HCT116 (cell line): ENCODE results near the gene KCNC4. TPM values are rescaled to one million over a fixed set of nuclear protein-coding genes. Genes with fewer than 3 reads are reported as not detected.

Source experiments
- ATAC-seq: fragments of 200-7000 bp; cut with Tn5 transposase; 2 replicates; pipeline ENCODE4 v1.9.1; 2020; ENCODE audit warnings: mild to moderate bottlenecking, moderate library complexity
- BruUV-seq: library from RNA; stranded (reverse); fragments of 400-500 nt; replicated peaks from 2 replicates; lab custom pipeline; 2021; lab: Mats Ljungman, UMichigan
- CTCF ChIA-PET: fragments of 300-600 bp; sonication (Branson Sonifier 250); formaldehyde crosslinking; loops from one replicate; lab custom pipeline; 2021; ENCODE audit warnings: antibody characterized with exemption; lab: Charles Lee
- POLR2A ChIA-PET: fragments of 300-600, 350-600 bp; sonication (Branson Sonifier 250); formaldehyde crosslinking; loops from one replicate; lab custom pipeline; 2021; ENCODE audit warnings: antibody characterized with exemption; lab: Charles Lee
- RAD21 ChIA-PET, 2 experiments: fragments of 300-600 bp; sonication (Branson Sonifier 250); formaldehyde crosslinking; loops; one replicate each; lab custom pipeline; 2023; ENCODE audit warnings: low total read pairs in 2 of 2; ENCODE audit not compliant: uncharacterized antibody in 2 of 2, unreplicated experiment in 2 of 2, low non-redundant PET in 1 of 2; lab: Charles Lee
- DNase-seq: peaks from one replicate; pipeline ENCODE4 v3.0.0-alpha.2; 2010; ENCODE audit warnings: low read depth, low spot score
- H2AFZ ChIP-seq: fragments of 200-600 bp; shearing (Covaris generic), sonication (generic); 2 replicates; pipeline ENCODE4 v1.6.1; 2017; ENCODE audit warnings: low read depth, mixed run types, mixed read lengths, antibody characterized with exemption, low read length; ENCODE audit not compliant: poor library complexity, severe bottlenecking
- H3K27ac ChIP-seq: 2 replicates; pipeline ENCODE4 v1.5.1; 2012; ENCODE audit warnings: low read depth, low read length
- H3K27me3 ChIP-seq: fragments of 200-600 bp; sonication (generic); 2 replicates; pipeline ENCODE4 v1.6.1; 2016; ENCODE audit warnings: mixed run types, low read length, mixed read lengths; ENCODE audit not compliant: insufficient read depth
- H3K36me3 ChIP-seq, 2 experiments: fragments of 200-500 bp in 1 of 2; fragments of 200-600 bp in 1 of 2; sonication (Bioruptor generic) in 1 of 2; sonication (generic) in 1 of 2; 2 replicates each; pipeline versions ENCODE4 v1.5.1 to v1.6.1; 2014 to 2016; ENCODE audit warnings: low read length in 2 of 2, inconsistent platforms in 1 of 2, mixed read lengths in 1 of 2, mixed run types in 1 of 2; ENCODE audit not compliant: insufficient read depth in 2 of 2, control insufficient read depth in 1 of 2
- H3K4me1 ChIP-seq, 2 experiments: fragments of 200-600 bp in 1 of 2; sonication (generic) in 1 of 2; 2 replicates each; pipeline versions ENCODE4 v1.5.1 to v1.6.1; 2012 to 2017; ENCODE audit warnings: low read length in 2 of 2, inconsistent platforms in 1 of 2, mild to moderate bottlenecking in 1 of 2, mixed read lengths in 1 of 2, mixed run types in 1 of 2, moderate library complexity in 1 of 2; ENCODE audit not compliant: insufficient read depth in 2 of 2, control insufficient read depth in 1 of 2
- H3K4me2 ChIP-seq: fragments of 200-600 bp; sonication (generic); 2 replicates; pipeline ENCODE4 v1.6.1; 2017; ENCODE audit warnings: mixed run types, low read length, mixed read lengths
- H3K4me3 ChIP-seq, 2 experiments: fragments of 200-600 bp in 1 of 2; sonication (generic) in 1 of 2; replicated peaks in 1 of 2; 2 replicates each; pipeline ENCODE4 v1.5.1; 2011 to 2016; ENCODE audit warnings: low read length in 2 of 2, control low read depth in 1 of 2, low read depth in 1 of 2, mild to moderate bottlenecking in 1 of 2, mixed read lengths in 1 of 2, mixed run types in 1 of 2
- H3K79me2 ChIP-seq: fragments of 200-600 bp; sonication (generic); 2 replicates; pipeline ENCODE4 v1.6.1; 2017; ENCODE audit warnings: mild to moderate bottlenecking, mixed run types, low read length, moderate library complexity, mixed read lengths; ENCODE audit not compliant: insufficient read depth
- H3K9ac ChIP-seq: fragments of 200-600 bp; sonication (generic); 2 replicates; pipeline ENCODE4 v1.6.1; 2016; ENCODE audit warnings: low read length, mixed read lengths
- H3K9me2 ChIP-seq: fragments of 200-600 bp; sonication (generic), shearing (Covaris generic); 2 replicates; pipeline ENCODE4 v1.6.1; 2017; ENCODE audit warnings: mixed run types, mild to moderate bottlenecking, moderate library complexity; ENCODE audit not compliant: insufficient read depth
- H3K9me3 ChIP-seq, 2 experiments: fragments of 200-500 bp in 1 of 2; fragments of 200-600 bp in 1 of 2; sonication (Bioruptor generic) in 1 of 2; sonication (generic) in 1 of 2; 2 replicates each; pipeline ENCODE4 v1.6.1; 2014 to 2017; ENCODE audit warnings: low read length in 2 of 2, mixed read lengths in 2 of 2, inconsistent platforms in 1 of 2, low read depth in 1 of 2, mild to moderate bottlenecking in 1 of 2, mixed run types in 1 of 2, moderate library complexity in 1 of 2; ENCODE audit not compliant: control insufficient read depth in 1 of 2, insufficient read depth in 1 of 2
- H4K20me1 ChIP-seq: fragments of 200-600 bp; sonication (generic), shearing (Covaris generic); 2 replicates; pipeline ENCODE4 v1.6.1; 2017; ENCODE audit warnings: mixed run types, mild to moderate bottlenecking, moderate library complexity; ENCODE audit not compliant: insufficient read depth
- CBX3 ChIP-seq: IDR thresholded peaks from 2 replicates; pipeline ENCODE4 v1.6.1; 2012; ENCODE audit warnings: low read depth
- CEBPB ChIP-seq: IDR thresholded peaks from 2 replicates; pipeline ENCODE4 v1.6.1; 2012; ENCODE audit warnings: low read depth
- EGR1 ChIP-seq: IDR thresholded peaks from 2 replicates; pipeline ENCODE4 v1.6.1; 2012; ENCODE audit warnings: low read depth
- ELF1 ChIP-seq: IDR thresholded peaks from 2 replicates; pipeline ENCODE4 v1.6.1; 2012; ENCODE audit warnings: low read depth, borderline replicate concordance
- EZH2 ChIP-seq: fragments of 200-600 bp; sonication (generic); IDR thresholded peaks from 2 replicates; pipeline ENCODE4 v1.6.1; 2017; ENCODE audit warnings: antibody characterized with exemption, mixed run types
- EZH2phosphoT487 ChIP-seq: fragments of 200-600 bp; IDR thresholded peaks from 2 replicates; pipeline ENCODE4 v1.6.1; 2018; ENCODE audit warnings: antibody characterized with exemption, borderline replicate concordance
- FOSL1 ChIP-seq: IDR thresholded peaks from 2 replicates; pipeline ENCODE4 v1.6.1; 2012; ENCODE audit warnings: low read depth
- JUND ChIP-seq: IDR thresholded peaks from 2 replicates; pipeline ENCODE4 v1.6.1; 2012
- POLR2A ChIP-seq: IDR thresholded peaks from 2 replicates; pipeline ENCODE4 v1.7.0; 2011; ENCODE audit warnings: borderline replicate concordance; ENCODE audit not compliant: insufficient read depth, insufficient read length; ENCODE audit errors: extremely low read depth
- SIN3A ChIP-seq: IDR thresholded peaks from 2 replicates; pipeline ENCODE4 v1.6.1; 2012; ENCODE audit warnings: low read depth
- SP1 ChIP-seq: IDR thresholded peaks from 2 replicates; pipeline ENCODE4 v1.6.1; 2012; ENCODE audit warnings: low read depth
- YY1 ChIP-seq: IDR thresholded peaks from 2 replicates; pipeline ENCODE4 v1.6.1; 2011; ENCODE audit warnings: low read length, low read depth, moderate library complexity, mild to moderate bottlenecking; ENCODE audit not compliant: insufficient replicate concordance; ENCODE audit errors: extremely low read depth
- ZFX ChIP-seq: fragments of 450-650 bp; IDR thresholded peaks from 2 replicates; pipeline ENCODE4 v1.6.1; 2017
- intact Hi-C: fragments of 100-400 bp; cut with micrococcal nuclease; formaldehyde crosslinking; loops from 2 replicates; pipeline ENCODE4 v1.10.0; 2022
- total RNA-seq: library from RNA; stranded (reverse); gene quantifications from one replicate; pipeline ENCODE4 v1.2.1, GENCODE V29; 2021; ENCODE audit not compliant: unreplicated experiment
- TF ChIP-seq, protein P1 (sequence below): IDR thresholded peaks from 2 replicates; pipeline ENCODE4 v1.6.1; 2012
- TF ChIP-seq, protein P2 (sequence below): IDR thresholded peaks from 2 replicates; pipeline ENCODE4 v1.6.1; 2012; ENCODE audit warnings: low read depth
- TF ChIP-seq, protein P3 (sequence below): IDR thresholded peaks from 2 replicates; pipeline ENCODE4 v1.6.1; 2012

KCNC4 gene
- total RNA-seq, 1 experiment from 2014 or later: 13.0 TPM

DNA sequence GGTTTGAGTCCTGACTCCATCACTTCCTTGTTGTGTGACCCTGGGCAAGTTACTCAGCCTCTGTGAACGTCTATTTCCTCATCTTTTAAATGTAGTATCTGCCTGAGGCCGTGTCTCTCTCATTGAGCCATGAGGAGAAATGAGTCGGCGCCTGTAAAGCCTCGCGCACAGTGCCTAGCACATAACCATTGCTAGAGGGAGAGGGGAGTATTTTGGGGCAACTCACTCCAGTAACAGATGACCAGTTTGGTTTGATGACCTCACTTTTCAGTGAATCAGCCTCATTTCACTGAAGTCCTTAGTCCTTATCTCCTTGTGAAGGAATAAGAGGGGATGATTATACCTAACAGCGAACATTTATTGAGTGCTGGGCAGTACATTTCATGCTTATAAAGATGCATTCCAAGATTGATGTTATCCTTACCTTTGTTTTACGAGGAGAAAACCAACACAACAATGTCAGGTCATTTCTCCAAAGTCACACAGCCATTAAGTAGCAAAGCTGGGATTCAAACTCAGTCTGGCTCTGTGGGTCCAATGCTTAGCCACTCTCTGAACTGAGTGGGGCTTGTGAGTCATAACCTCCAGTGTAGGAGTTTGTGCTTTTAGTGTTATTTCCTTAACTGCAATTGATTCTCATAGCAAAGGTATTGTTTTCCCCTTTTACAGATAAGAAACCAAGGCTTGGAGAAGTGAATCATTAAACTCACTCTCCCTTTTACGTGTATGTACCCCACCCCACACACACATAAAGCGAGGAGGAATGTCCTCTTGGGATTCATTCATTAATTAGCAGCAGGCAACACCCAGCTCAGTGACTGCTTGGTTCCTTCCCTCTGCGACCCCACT lies 25.9 kb downstream of the KCNC4 start:
- H3K4me1 ChIP-seq: peaks cover 5 to 31% of the 10 kb centered on the region in 2 experiments; a peak in 3 of 4 replicates
- TF ChIP-seq POLR2A: no peak
- TF ChIP-seq JUND: peak; percentile 53; the same call in 1 of the 2 replicates
- peak; percentile 46; the same call in 1 of the 2 replicates for TF ChIP-seq SP1
- TF ChIP-seq FOSL1: peak; percentile 51; the same call in 1 of the 2 replicates
- peak; percentile 47 for TF ChIP-seq CEBPB
- ATAC-seq (peak; percentile 50), DNase-seq (peak; percentile 39)
- no peak overlapping the region; a peak in 1 of 4 replicates for H3K4me3 ChIP-seq
- BruUV-seq: no TSS peak
- peak overlapping the region; percentile 35 for H3K27ac ChIP-seq
- RAD21 ChIA-PET: no interaction called here
- no peaks in the 10 kb centered on the region for H3K79me2 ChIP-seq
- peak overlapping the region; percentile 48 for H3K4me2 ChIP-seq
- POLR2A ChIA-PET: no interaction called here
- intact Hi-C loops: no loop called here
- no peaks in the 10 kb centered on the region for H3K36me3 ChIP-seq
- H3K9me2 ChIP-seq: no peaks in the 10 kb centered on the region
- H4K20me1 ChIP-seq: no peaks in the 10 kb centered on the region
- no peaks in the 10 kb centered on the region for H3K9me3 ChIP-seq
- H2AFZ ChIP-seq: no peak overlapping the region
- no peaks in the 10 kb centered on the region for H3K27me3 ChIP-seq
- CTCF ChIA-PET: interaction anchor here (2.0 kb wide), 1 partner anchor 28 kb away, joined by 6 read pairs; no protein-coding TSS in a partner anchor
- H3K9ac ChIP-seq: peak overlapping the region; percentile 21; the same call in 1 of the 2 replicates

DNA sequence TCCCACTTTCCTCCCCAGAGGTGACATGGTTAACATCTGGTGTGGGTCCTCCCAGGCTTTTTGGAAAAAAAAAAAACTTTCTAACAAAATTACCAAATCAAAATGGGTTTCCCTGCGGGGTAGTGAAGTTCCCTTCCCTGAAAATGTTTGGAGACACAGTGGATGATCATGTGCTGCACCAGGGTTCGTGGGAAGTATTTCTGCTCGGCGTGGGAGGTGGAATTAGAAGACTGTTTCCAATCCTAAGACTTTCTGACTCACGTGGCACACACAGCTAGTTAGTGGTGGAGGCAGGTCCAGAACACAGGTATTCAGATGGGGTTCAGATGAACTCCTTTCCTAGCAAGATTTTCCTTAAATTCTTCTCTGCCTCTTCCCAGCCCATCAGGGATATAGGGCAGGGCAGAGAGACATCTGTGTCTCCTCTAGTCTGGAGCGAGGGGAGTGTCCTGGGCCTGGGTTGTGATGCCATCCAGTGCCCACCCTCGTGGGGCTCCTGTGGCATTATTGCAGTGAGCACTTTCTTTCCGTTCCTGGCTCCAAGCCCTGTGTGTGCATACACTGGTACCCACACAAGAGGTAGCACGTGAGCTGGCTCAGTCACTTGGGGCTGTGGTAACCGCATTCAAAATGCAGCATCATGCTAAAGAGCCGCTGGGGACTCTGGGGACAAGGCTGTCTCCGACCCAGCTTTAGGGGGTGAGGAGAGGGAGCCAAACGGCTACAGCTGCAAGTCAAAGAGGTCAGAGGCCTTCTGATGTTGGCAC lies 27.5 kb downstream of the KCNC4 start:
- Histone ChIP-seq H3K4me1 (peaks cover 5 to 31% of the 10 kb centered on the region in 2 experiments; a peak in 3 of 4 replicates), H3K36me3 (no peaks in the 10 kb centered on the region; a peak in 1 of 4 replicates), H2AFZ (no peak overlapping the region), H3K27me3 (no peaks in the 10 kb centered on the region), H3K9me2 (no peaks in the 10 kb centered on the region), H3K27ac (no peak overlapping the region), H3K4me2 (no peak overlapping the region), H3K79me2 (no peaks in the 10 kb centered on the region), H3K9ac (no peak overlapping the region), H3K9me3 (no peaks in the 10 kb centered on the region), H4K20me1 (no peaks in the 10 kb centered on the region), H3K4me3 (no peak overlapping the region)
- RAD21 ChIA-PET: no interaction called here
- CTCF ChIA-PET: no interaction called here
- POLR2A ChIA-PET: no interaction called here
- BruUV-seq: no TSS peak
- intact Hi-C loops: no loop called here
- no peak for ATAC-seq
- DNase-seq: no peak
- TF ChIP-seq, protein P1, sequence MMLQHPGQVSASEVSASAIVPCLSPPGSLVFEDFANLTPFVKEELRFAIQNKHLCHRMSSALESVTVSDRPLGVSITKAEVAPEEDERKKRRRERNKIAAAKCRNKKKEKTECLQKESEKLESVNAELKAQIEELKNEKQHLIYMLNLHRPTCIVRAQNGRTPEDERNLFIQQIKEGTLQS: no peak
- TF ChIP-seq EZH2phosphoT487 (no peak), SP1 (no peak), CBX3 (no peak), FOSL1 (no peak), EZH2 (no peak), SIN3A (no peak), ZFX (no peak), EGR1 (no peak), YY1 (no peak), ELF1 (no peak)
- TF ChIP-seq, protein P2, sequence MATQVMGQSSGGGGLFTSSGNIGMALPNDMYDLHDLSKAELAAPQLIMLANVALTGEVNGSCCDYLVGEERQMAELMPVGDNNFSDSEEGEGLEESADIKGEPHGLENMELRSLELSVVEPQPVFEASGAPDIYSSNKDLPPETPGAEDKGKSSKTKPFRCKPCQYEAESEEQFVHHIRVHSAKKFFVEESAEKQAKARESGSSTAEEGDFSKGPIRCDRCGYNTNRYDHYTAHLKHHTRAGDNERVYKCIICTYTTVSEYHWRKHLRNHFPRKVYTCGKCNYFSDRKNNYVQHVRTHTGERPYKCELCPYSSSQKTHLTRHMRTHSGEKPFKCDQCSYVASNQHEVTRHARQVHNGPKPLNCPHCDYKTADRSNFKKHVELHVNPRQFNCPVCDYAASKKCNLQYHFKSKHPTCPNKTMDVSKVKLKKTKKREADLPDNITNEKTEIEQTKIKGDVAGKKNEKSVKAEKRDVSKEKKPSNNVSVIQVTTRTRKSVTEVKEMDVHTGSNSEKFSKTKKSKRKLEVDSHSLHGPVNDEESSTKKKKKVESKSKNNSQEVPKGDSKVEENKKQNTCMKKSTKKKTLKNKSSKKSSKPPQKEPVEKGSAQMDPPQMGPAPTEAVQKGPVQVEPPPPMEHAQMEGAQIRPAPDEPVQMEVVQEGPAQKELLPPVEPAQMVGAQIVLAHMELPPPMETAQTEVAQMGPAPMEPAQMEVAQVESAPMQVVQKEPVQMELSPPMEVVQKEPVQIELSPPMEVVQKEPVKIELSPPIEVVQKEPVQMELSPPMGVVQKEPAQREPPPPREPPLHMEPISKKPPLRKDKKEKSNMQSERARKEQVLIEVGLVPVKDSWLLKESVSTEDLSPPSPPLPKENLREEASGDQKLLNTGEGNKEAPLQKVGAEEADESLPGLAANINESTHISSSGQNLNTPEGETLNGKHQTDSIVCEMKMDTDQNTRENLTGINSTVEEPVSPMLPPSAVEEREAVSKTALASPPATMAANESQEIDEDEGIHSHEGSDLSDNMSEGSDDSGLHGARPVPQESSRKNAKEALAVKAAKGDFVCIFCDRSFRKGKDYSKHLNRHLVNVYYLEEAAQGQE: no peak
- TF ChIP-seq, protein P3, sequence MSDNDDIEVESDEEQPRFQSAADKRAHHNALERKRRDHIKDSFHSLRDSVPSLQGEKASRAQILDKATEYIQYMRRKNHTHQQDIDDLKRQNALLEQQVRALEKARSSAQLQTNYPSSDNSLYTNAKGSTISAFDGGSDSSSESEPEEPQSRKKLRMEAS: no peak
